ENCODE data around the gene IKBKE.

DNA sequence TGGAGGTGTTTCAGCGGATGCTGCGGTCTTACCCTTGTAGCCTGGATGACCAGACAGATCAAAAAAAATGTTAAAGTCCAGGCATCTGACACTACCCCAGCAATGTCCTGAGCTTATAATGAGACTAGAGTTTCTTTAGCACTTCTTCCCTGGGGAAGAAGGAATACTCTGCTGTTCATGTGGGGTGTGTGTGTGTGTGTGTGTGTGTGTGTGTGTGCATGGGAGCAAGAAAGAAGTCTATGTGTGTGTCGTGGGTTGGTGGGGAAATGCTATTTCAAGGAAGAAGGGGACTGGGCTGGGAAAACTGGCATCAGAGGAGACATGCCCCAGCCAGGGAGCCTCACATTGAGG lies 34.1 kb downstream of the IKBKE start:
- no peak for TF ChIP-seq POLR2A (IDR thresholded peaks at IDR 0.05)
- TF ChIP-seq, protein P1, sequence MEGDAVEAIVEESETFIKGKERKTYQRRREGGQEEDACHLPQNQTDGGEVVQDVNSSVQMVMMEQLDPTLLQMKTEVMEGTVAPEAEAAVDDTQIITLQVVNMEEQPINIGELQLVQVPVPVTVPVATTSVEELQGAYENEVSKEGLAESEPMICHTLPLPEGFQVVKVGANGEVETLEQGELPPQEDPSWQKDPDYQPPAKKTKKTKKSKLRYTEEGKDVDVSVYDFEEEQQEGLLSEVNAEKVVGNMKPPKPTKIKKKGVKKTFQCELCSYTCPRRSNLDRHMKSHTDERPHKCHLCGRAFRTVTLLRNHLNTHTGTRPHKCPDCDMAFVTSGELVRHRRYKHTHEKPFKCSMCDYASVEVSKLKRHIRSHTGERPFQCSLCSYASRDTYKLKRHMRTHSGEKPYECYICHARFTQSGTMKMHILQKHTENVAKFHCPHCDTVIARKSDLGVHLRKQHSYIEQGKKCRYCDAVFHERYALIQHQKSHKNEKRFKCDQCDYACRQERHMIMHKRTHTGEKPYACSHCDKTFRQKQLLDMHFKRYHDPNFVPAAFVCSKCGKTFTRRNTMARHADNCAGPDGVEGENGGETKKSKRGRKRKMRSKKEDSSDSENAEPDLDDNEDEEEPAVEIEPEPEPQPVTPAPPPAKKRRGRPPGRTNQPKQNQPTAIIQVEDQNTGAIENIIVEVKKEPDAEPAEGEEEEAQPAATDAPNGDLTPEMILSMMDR (IDR thresholded peaks at IDR 0.05), result no peak

All from prostate gland (tissue), 2 donors.